Body of pancreas (tissue), 4 donors: Measurements from ENCODE around the gene IPO7.

ENCODE experiments used
- POLR2A ChIP-seq, 3 donors: fragments of 450-650 bp; IDR thresholded peaks; one replicate each; pipeline ENCODE4 v1.6.1; 2016; ENCODE audit warnings: antibody characterized with exemption in 3 of 3, mild to moderate bottlenecking in 2 of 3
- TF ChIP-seq, protein P1 (sequence below), 7 experiments: fragments of 450-650 bp in 4 of 7; fragments of 200-600 bp in 3 of 7; sonication (generic) in 3 of 7; IDR thresholded peaks; one replicate each; pipeline ENCODE4 v1.5.1; 2016 to 2019; ENCODE audit warnings: antibody characterized with exemption in 7 of 7

GRCh38 chr11:9495803-9496514 lies 111.5 kb downstream of the IPO7 start:
- TF ChIP-seq, protein P1, sequence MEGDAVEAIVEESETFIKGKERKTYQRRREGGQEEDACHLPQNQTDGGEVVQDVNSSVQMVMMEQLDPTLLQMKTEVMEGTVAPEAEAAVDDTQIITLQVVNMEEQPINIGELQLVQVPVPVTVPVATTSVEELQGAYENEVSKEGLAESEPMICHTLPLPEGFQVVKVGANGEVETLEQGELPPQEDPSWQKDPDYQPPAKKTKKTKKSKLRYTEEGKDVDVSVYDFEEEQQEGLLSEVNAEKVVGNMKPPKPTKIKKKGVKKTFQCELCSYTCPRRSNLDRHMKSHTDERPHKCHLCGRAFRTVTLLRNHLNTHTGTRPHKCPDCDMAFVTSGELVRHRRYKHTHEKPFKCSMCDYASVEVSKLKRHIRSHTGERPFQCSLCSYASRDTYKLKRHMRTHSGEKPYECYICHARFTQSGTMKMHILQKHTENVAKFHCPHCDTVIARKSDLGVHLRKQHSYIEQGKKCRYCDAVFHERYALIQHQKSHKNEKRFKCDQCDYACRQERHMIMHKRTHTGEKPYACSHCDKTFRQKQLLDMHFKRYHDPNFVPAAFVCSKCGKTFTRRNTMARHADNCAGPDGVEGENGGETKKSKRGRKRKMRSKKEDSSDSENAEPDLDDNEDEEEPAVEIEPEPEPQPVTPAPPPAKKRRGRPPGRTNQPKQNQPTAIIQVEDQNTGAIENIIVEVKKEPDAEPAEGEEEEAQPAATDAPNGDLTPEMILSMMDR (IDR thresholded peaks at IDR 0.05), result no peak
- TF ChIP-seq POLR2A (IDR thresholded peaks at IDR 0.05), result no peak
